Measurements from ENCODE around the gene CPXCR1. TPM values are rescaled to one million over a fixed set of nuclear protein-coding genes. Genes with fewer than 3 reads are reported as not detected.

CPXCR1 gene
- total and polyA plus RNA-seq, 2 donors (not counting 1 experiment from before 2014, with no cell fraction given): not detected

- no peak overlapping the region for H3K27ac ChIP-seq (ENCODE audit: insufficient read depth, low read length)
- H3K4me3 ChIP-seq (replicated peaks in 1 of 4; ENCODE audit: control extremely low read depth in 1 of 4, insufficient read depth in 1 of 4, low read depth in 3 of 4, low read length in 4 of 4): no peak overlapping the region
- H3K9ac ChIP-seq (ENCODE audit: insufficient read depth, low read length): no peak overlapping the region
- no peak for DNase-seq (ENCODE audit: low read depth in 2 of 2)
- H3K36me3 ChIP-seq (ENCODE audit: control insufficient read depth, insufficient read depth, low read length): no peaks in the 10 kb centered on the region
- H2AFZ ChIP-seq (ENCODE audit: low read length): no peak overlapping the region
- no peaks in the 10 kb centered on the region for H4K20me1 ChIP-seq (ENCODE audit: control insufficient read depth, extremely low read depth, insufficient read depth, low read length)
- H3K79me2 ChIP-seq (ENCODE audit: control insufficient read depth, insufficient read depth, low read length): no peaks in the 10 kb centered on the region
- no peaks in the 10 kb centered on the region for H3K4me1 ChIP-seq (ENCODE audit: control insufficient read depth, extremely low read depth, insufficient read depth, low read length)
- no peaks in the 10 kb centered on the region for H3K27me3 ChIP-seq (ENCODE audit: control insufficient read depth, insufficient read depth, low read length)
- H3K9me3 ChIP-seq (ENCODE audit: control insufficient read depth, insufficient read depth, low read depth, low read length): no peaks in the 10 kb centered on the region
- no peak overlapping the region for H3K4me2 ChIP-seq (ENCODE audit: extremely low read depth, insufficient read depth, low read length)
- TF ChIP-seq CTCF (conservative IDR thresholded peaks at IDR 0.05 in 1 of 2, IDR thresholded peaks at IDR 0.05 in 1 of 2; ENCODE audit: low read depth in 1 of 2, low read length in 2 of 2) (no peak), EZH2 (IDR thresholded peaks at IDR 0.05; ENCODE audit: low read length, missing control alignments) (no peak)
These were observed 42.8 kb downstream of the CPXCR1 start for GRCh38 chrX:88789825-88790224.

Data from fibroblast of lung (primary cell).